Measurements from ENCODE around the gene FAM83G.

Gene FAM83G

DNA sequence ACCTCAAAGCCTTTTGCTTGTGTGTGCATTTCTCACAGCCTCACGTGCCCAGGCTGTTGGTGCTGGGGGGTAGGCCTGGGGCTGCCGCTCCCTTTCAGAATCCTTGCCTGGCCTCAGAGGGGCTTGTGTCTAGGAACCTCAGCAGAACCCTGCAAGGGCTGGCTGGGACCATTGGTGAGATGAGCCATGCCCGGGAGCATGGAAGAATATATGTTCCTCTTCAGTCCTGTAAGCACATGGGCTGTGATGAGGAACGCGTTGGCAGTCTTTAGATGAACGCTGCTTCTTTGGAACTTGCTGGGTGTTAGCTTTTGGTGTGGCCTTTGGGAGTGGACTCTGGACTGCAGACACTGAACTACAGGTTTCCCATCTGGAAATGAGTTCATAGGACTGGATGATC lies 84.6 kb downstream of the FAM83G start:
- Histone ChIP-seq H3K4me3 (ENCODE audit: low read length, poor library complexity, severe bottlenecking) (peak overlapping the region; percentile 19), H3K4me2 (ENCODE audit: low read depth, low read length, poor library complexity, severe bottlenecking) (peak overlapping the region; percentile 70), H3K9me3 (ENCODE audit: insufficient read depth, low read depth, low read length) (no peaks in the 10 kb centered on the region), H3K9ac (ENCODE audit: low read depth, low read length, poor library complexity, severe bottlenecking) (peak overlapping the region; percentile 12), H3K79me2 (ENCODE audit: insufficient read depth, low read length) (peaks cover 49% of the 10 kb centered on the region), H3K4me1 (ENCODE audit: insufficient read depth, low read length, poor library complexity, severe bottlenecking) (peaks cover 64% of the 10 kb centered on the region), H3K27me3 (ENCODE audit: insufficient read depth, low read length, poor library complexity, severe bottlenecking) (no peaks in the 10 kb centered on the region), H3K9me2 (replicated peaks; ENCODE audit: low read depth, low read length) (no peaks in the 10 kb centered on the region), H3F3A (ENCODE audit: low read depth) (peaks cover 6% of the 10 kb centered on the region; the same call in 1 of the 2 replicates), H3K36me3 (ENCODE audit: insufficient read depth, low read length) (peaks cover 20% of the 10 kb centered on the region), H4K20me1 (ENCODE audit: insufficient read depth, low read length, poor library complexity, severe bottlenecking) (no peaks in the 10 kb centered on the region), H2AFZ (ENCODE audit: low read length) (no peak overlapping the region)
- TF ChIP-seq, protein P1, sequence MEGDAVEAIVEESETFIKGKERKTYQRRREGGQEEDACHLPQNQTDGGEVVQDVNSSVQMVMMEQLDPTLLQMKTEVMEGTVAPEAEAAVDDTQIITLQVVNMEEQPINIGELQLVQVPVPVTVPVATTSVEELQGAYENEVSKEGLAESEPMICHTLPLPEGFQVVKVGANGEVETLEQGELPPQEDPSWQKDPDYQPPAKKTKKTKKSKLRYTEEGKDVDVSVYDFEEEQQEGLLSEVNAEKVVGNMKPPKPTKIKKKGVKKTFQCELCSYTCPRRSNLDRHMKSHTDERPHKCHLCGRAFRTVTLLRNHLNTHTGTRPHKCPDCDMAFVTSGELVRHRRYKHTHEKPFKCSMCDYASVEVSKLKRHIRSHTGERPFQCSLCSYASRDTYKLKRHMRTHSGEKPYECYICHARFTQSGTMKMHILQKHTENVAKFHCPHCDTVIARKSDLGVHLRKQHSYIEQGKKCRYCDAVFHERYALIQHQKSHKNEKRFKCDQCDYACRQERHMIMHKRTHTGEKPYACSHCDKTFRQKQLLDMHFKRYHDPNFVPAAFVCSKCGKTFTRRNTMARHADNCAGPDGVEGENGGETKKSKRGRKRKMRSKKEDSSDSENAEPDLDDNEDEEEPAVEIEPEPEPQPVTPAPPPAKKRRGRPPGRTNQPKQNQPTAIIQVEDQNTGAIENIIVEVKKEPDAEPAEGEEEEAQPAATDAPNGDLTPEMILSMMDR (conservative IDR thresholded peaks at IDR 0.05; ENCODE audit: low read length): no peak
- TF ChIP-seq EZH2phosphoT487 (IDR thresholded peaks at IDR 0.05; ENCODE audit: borderline replicate concordance): no peak

All from Loucy (cell line).